ENCODE measurements around the gene GMPS.
"Not testable (repeated sequence)": the region's sequence is repeated elsewhere in the genome, so short reads cannot be mapped to it uniquely, and the experiment has no call there.

The GMPS gene

GRCh38 chr3:155944081-155944480 is 73.6 kb downstream of the GMPS start:
- 100% methylated on average over 2 of the region's 2 CpGs for WGBS
- no peak overlapping the region for H3K9ac ChIP-seq (ENCODE audit: low read depth, low read length)
- H3K27ac ChIP-seq (ENCODE audit: low read depth, low read length): no peak overlapping the region
- H3K36me3 ChIP-seq (ENCODE audit: insufficient read depth, low read length): peaks cover 25% of the 10 kb centered on the region
- H3K9me3 ChIP-seq (ENCODE audit: insufficient read depth, low read depth, low read length): no peaks in the 10 kb centered on the region
- H3K27me3 ChIP-seq (ENCODE audit: insufficient read depth, low read length): no peaks in the 10 kb centered on the region
- H3K4me1 ChIP-seq (ENCODE audit: insufficient read depth, low read length): peaks cover 3% of the 10 kb centered on the region; the same call in 1 of the 2 replicates
- no peak overlapping the region for H3K4me3 ChIP-seq (ENCODE audit: low read length)

DNA sequence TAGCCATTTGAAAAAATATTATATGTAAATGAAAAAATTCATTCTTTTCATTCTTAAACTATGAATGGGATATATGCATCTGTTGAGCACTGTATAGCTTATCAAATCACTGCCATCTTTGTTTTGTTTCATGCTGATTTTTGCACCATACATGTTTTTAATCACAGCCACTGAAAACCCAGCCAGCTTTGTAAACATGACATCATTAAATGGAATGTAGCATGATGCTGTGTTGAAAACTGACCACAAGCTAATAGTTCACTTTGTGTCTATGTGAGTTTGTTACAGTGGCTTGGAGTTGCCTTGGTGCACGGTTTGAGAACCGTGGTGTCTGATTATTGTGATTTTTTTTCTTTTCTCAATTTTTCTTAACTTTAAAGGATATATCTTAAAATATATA is 75.7 kb downstream of the GMPS start:
- Histone ChIP-seq H3K27ac (ENCODE audit: low read depth, low read length) (no peak overlapping the region), H3K36me3 (ENCODE audit: insufficient read depth, low read length) (peaks cover 8% of the 10 kb centered on the region; the same call in 1 of the 2 replicates), H3K4me3 (ENCODE audit: low read length) (no peak overlapping the region), H3K9ac (ENCODE audit: low read depth, low read length) (no peak overlapping the region), H3K9me3 (ENCODE audit: insufficient read depth, low read depth, low read length) (no peaks in the 10 kb centered on the region), H3K27me3 (ENCODE audit: insufficient read depth, low read length) (no peaks in the 10 kb centered on the region), H3K4me1 (ENCODE audit: insufficient read depth, low read length) (peaks cover 10% of the 10 kb centered on the region)
- no CpG with 5 or more reads among the region's 2 CpGs for WGBS

DNA sequence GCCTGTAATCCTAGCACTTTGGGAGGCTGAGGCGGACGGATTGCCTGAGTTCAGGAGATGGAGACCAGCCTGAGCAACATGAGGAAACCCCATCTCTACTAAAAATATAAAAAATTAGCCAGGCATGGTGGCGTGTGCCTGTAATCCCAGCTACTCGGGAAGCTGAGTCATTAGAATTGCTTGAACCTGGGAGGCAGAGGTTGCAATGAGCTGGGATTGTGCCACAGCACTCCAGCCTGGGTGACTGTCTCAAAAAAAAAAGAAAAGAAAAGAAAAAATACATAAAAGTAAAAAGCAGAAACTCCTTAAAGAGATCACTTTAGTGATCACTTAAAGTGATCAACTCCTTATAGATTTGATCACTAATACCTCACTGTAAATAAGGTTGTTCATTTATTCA is 78.0 kb downstream of the GMPS start:
- Histone ChIP-seq H3K9ac (ENCODE audit: low read depth, low read length) (no peak overlapping the region), H3K4me3 (ENCODE audit: low read length) (no peak overlapping the region), H3K9me3 (ENCODE audit: insufficient read depth, low read depth, low read length) (no peaks in the 10 kb centered on the region), H3K27me3 (ENCODE audit: insufficient read depth, low read length) (no peaks in the 10 kb centered on the region), H3K27ac (ENCODE audit: low read depth, low read length) (no peak overlapping the region), H3K4me1 (ENCODE audit: insufficient read depth, low read length) (peaks cover 10% of the 10 kb centered on the region), H3K36me3 (ENCODE audit: insufficient read depth, low read length) (peaks cover 2% of the 10 kb centered on the region; the same call in 1 of the 2 replicates)
- WGBS: 77% methylated on average over 4 of the region's 4 CpGs

DNA sequence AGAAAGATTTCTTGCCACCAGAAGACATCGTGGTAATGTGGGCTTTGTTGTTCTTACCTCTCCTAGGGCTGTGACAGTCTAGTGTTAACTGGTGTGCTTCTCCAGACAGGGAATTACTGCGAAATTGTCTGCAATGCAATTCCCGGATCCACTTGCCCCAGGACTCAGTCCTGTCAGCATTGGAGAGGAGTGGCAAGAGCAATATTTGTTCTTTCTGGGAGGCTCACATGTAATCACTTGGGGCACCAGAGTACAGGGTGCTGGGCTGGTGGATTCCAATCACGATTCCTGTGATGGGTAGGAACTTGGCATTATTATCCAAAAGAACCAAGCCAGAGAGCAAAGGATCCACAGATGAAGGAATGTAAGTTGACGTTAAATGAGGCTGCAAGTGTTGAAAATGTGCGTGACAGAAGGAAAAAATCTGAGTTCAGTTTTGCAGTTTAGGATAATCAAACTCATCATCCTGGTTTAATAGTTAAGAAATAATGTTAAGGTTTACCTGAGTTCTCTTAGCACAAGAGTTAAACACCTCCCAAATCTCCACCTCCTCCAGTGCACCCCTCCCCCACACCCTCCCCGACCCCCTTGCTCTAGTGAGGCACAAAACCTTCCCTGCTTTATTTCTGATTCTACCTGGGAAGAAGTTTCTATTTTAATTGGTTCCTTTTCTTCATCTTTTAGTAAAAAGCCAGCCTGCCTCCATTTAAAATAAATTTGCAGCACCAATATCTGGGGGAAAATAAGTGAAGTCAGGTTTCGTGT is 79.2 kb downstream of the GMPS start:
- Histone ChIP-seq H3K9me3 (ENCODE audit: insufficient read depth, low read depth, low read length) (no peaks in the 10 kb centered on the region), H3K4me1 (ENCODE audit: insufficient read depth, low read length) (peaks cover 10% of the 10 kb centered on the region), H3K27me3 (ENCODE audit: insufficient read depth, low read length) (no peaks in the 10 kb centered on the region), H3K36me3 (ENCODE audit: insufficient read depth, low read length) (no peaks in the 10 kb centered on the region), H3K4me3 (ENCODE audit: low read length) (no peak overlapping the region), H3K27ac (ENCODE audit: low read depth, low read length) (peak overlapping the region; percentile 24; the same call in 1 of the 2 replicates), H3K9ac (ENCODE audit: low read depth, low read length) (0 out of 2 replicates have a peak overlapping the region, but pooled peaks have one; percentile 30)
- 80% methylated on average over 7 of the region's 8 CpGs for WGBS

- Histone ChIP-seq H3K4me3 (ENCODE audit: low read length) (no peak overlapping the region), H3K4me1 (ENCODE audit: insufficient read depth, low read length) (no peaks in the 10 kb centered on the region), H3K36me3 (ENCODE audit: insufficient read depth, low read length) (no peaks in the 10 kb centered on the region), H3K27me3 (ENCODE audit: insufficient read depth, low read length) (no peaks in the 10 kb centered on the region), H3K9me3 (ENCODE audit: insufficient read depth, low read depth, low read length) (no peaks in the 10 kb centered on the region), H3K9ac (ENCODE audit: low read depth, low read length) (no peak overlapping the region), H3K27ac (ENCODE audit: low read depth, low read length) (no peak overlapping the region)
- 89% methylated on average over 2 of the region's 4 CpGs for WGBS
Measured at GRCh38 chr3:155956508-155957411, 86.3 kb downstream of the GMPS start.

- 96% methylated on average over 3 of the region's 3 CpGs for WGBS
- no peaks in the 10 kb centered on the region for H3K4me1 ChIP-seq (ENCODE audit: insufficient read depth, low read length)
- no peak overlapping the region for H3K27ac ChIP-seq (ENCODE audit: low read depth, low read length)
Measured at GRCh38 chr3:155957412-155957880, 87.0 kb downstream of the GMPS start.

GRCh38 chr3:155958676-155959075 is 88.2 kb downstream of the GMPS start:
- 89% methylated on average over 3 of the region's 3 CpGs for WGBS
- H3K4me3 ChIP-seq (ENCODE audit: low read length): no peak overlapping the region

More at GRCh38 chr3:155957412-155957880, 87.0 kb downstream of the GMPS start:
- no peak overlapping the region for H3K4me3 ChIP-seq (ENCODE audit: low read length)
- no peak overlapping the region for H3K9ac ChIP-seq (ENCODE audit: low read depth, low read length)
- H3K36me3 ChIP-seq (ENCODE audit: insufficient read depth, low read length): no peaks in the 10 kb centered on the region
- H3K9me3 ChIP-seq (ENCODE audit: insufficient read depth, low read depth, low read length): peaks cover under 1% of the 10 kb centered on the region; the same call in 1 of the 2 replicates
- no peaks in the 10 kb centered on the region for H3K27me3 ChIP-seq (ENCODE audit: insufficient read depth, low read length)

GRCh38 chr3:155960060-155960459 is 89.6 kb downstream of the GMPS start:
- Histone ChIP-seq H3K27me3 (ENCODE audit: insufficient read depth, low read length) (no peaks in the 10 kb centered on the region), H3K9me3 (ENCODE audit: insufficient read depth, low read depth, low read length) (peaks cover 3% of the 10 kb centered on the region; the same call in 1 of the 2 replicates), H3K9ac (ENCODE audit: low read depth, low read length) (no peak overlapping the region), H3K4me1 (ENCODE audit: insufficient read depth, low read length) (no peaks in the 10 kb centered on the region), H3K4me3 (ENCODE audit: low read length) (no peak overlapping the region), H3K36me3 (ENCODE audit: insufficient read depth, low read length) (no peaks in the 10 kb centered on the region), H3K27ac (ENCODE audit: low read depth, low read length) (no peak overlapping the region)
- 97% methylated on average over 8 of the region's 8 CpGs for WGBS

More at GRCh38 chr3:155958676-155959075, 88.2 kb downstream of the GMPS start:
- Histone ChIP-seq H3K27ac (ENCODE audit: low read depth, low read length) (no peak overlapping the region), H3K27me3 (ENCODE audit: insufficient read depth, low read length) (no peaks in the 10 kb centered on the region), H3K9ac (ENCODE audit: low read depth, low read length) (no peak overlapping the region), H3K4me1 (ENCODE audit: insufficient read depth, low read length) (no peaks in the 10 kb centered on the region), H3K36me3 (ENCODE audit: insufficient read depth, low read length) (no peaks in the 10 kb centered on the region), H3K9me3 (ENCODE audit: insufficient read depth, low read depth, low read length) (peaks cover 3% of the 10 kb centered on the region; the same call in 1 of the 2 replicates)

DNA sequence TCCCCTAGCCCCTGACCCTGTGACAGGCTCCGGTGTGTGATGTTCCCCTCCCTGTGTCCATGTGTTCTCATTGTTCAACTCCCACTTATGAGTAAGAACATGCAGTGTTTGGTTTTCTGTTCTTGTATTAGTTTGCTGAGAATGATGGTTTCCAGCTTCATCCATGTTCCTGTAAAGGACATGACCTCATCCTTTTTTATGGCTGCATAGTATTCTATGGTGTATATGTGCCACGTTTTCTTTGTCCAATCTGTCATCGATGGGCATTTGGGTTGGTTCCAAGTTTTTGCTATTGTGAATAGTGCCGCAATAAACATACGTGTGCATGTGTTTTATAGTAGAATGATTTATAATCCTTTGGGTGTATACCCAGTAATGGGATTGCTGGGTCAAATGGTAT is 90.6 kb downstream of the GMPS start:
- WGBS: 96% methylated on average over 5 of the region's 5 CpGs
- H3K27ac ChIP-seq (ENCODE audit: low read depth, low read length); H3K36me3 ChIP-seq (ENCODE audit: insufficient read depth, low read length); H3K4me3 ChIP-seq (ENCODE audit: low read length); H3K27me3 ChIP-seq (ENCODE audit: insufficient read depth, low read length); H3K4me1 ChIP-seq (ENCODE audit: insufficient read depth, low read length); H3K9me3 ChIP-seq (ENCODE audit: insufficient read depth, low read depth, low read length); H3K9ac ChIP-seq (ENCODE audit: low read depth, low read length): not testable (repeated sequence)

GRCh38 chr3:155963570-155963969 is 93.1 kb downstream of the GMPS start:
- H3K27ac ChIP-seq (ENCODE audit: low read depth, low read length): no peak overlapping the region
- H3K36me3 ChIP-seq (ENCODE audit: insufficient read depth, low read length): no peaks in the 10 kb centered on the region
- no peak overlapping the region for H3K9ac ChIP-seq (ENCODE audit: low read depth, low read length)
- H3K4me3 ChIP-seq (ENCODE audit: low read length): no peak overlapping the region
- H3K27me3 ChIP-seq (ENCODE audit: insufficient read depth, low read length): no peaks in the 10 kb centered on the region
- peaks cover 3% of the 10 kb centered on the region; the same call in 1 of the 2 replicates for H3K9me3 ChIP-seq (ENCODE audit: insufficient read depth, low read depth, low read length)
- no peaks in the 10 kb centered on the region for H3K4me1 ChIP-seq (ENCODE audit: insufficient read depth, low read length)
- WGBS: 100% methylated on average over 2 of the region's 2 CpGs

- WGBS: 84% methylated on average over 2 of the region's 2 CpGs
- no peaks in the 10 kb centered on the region for H3K27me3 ChIP-seq (ENCODE audit: insufficient read depth, low read length)
Measured at GRCh38 chr3:155970398-155970797, 99.9 kb downstream of the GMPS start.

More at GRCh38 chr3:155970398-155970797, 99.9 kb downstream of the GMPS start:
- 0 out of 2 replicates have a peak, but pooled peaks cover 7% of the 10 kb centered on the region for H3K9me3 ChIP-seq (ENCODE audit: insufficient read depth, low read depth, low read length)
- no peak overlapping the region for H3K4me3 ChIP-seq (ENCODE audit: low read length)
- H3K9ac ChIP-seq (ENCODE audit: low read depth, low read length): no peak overlapping the region
- no peaks in the 10 kb centered on the region for H3K4me1 ChIP-seq (ENCODE audit: insufficient read depth, low read length)
- no peak overlapping the region for H3K27ac ChIP-seq (ENCODE audit: low read depth, low read length)
- no peaks in the 10 kb centered on the region for H3K36me3 ChIP-seq (ENCODE audit: insufficient read depth, low read length)
